NT2/D1 (cell line): ENCODE results near the gene TMEM43.
"Not testable (repeated sequence)": the region's sequence is repeated elsewhere in the genome, so short reads cannot be mapped to it uniquely, and the experiment has no call there.

Source experiments
- YY1 ChIP-seq: IDR thresholded peaks from 2 replicates; pipeline ENCODE4 v1.6.1; 2011; ENCODE audit not compliant: insufficient read length, insufficient read depth
- ZNF274 ChIP-seq: IDR thresholded peaks from 2 replicates; pipeline ENCODE4 v1.6.1; 2011; ENCODE audit warnings: mild to moderate bottlenecking, low read depth, low read length

DNA sequence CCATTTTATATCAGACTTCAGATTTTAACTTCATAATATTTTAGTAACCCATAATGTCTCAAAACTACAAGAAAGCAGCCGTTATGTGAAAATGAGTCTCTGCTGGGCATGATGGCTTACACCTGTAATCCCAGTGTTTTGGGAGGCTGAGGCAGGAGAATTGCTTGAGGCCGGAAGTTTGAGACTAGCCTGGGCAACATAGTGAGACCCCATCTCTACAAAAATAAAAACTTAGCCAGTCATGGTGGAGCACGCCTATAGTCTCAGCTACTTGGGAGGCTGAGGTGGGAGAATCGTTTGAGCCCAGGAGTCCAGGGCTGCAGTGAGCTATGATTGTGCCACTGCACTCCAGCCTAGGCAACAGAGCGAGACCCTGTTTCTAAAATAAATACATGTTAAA is 15.0 kb upstream of the TMEM43 start:
- not testable (repeated sequence) for TF ChIP-seq ZNF274, YY1
